Neural progenitor cell (in vitro differentiated cells): ENCODE measurements around the gene CDK5RAP2. TPM values are rescaled to one million over a fixed set of nuclear protein-coding genes. Genes with fewer than 3 reads are reported as not detected.

ENCODE experiments used
- DNase-seq: peaks from one replicate; pipeline ENCODE4 v3.0.0-alpha.2; 2016; ENCODE audit warnings: low spot score
- H2AFZ ChIP-seq: fragments of 200-600 bp; sonication (generic); replicated peaks from 2 replicates; pipeline ENCODE4 v1.6.1; 2016; ENCODE audit warnings: antibody characterized with exemption
- H3F3A ChIP-seq: fragments of 200-600 bp; sonication (generic); 2 replicates; pipeline ENCODE4 v1.6.1; 2016; ENCODE audit warnings: antibody characterized with exemption, low read depth
- H3K27ac ChIP-seq: fragments of 200-600 bp; sonication (generic); 2 replicates; pipeline ENCODE4 v1.5.1; 2016; ENCODE audit warnings: mild to moderate bottlenecking
- H3K27me3 ChIP-seq: fragments of 200-600 bp; sonication (generic); 2 replicates; pipeline ENCODE4 v1.6.1; 2016; ENCODE audit warnings: mild to moderate bottlenecking, moderate library complexity
- H3K36me3 ChIP-seq: fragments of 200-600 bp; sonication (generic); 2 replicates; pipeline ENCODE4 v1.5.1; 2016
- H3K4me1 ChIP-seq: fragments of 200-600 bp; sonication (generic); 2 replicates; pipeline ENCODE4 v1.6.1; 2016; ENCODE audit warnings: mixed run types
- H3K4me2 ChIP-seq: fragments of 200-600 bp; sonication (generic); 2 replicates; pipeline ENCODE4 v1.6.1; 2016
- H3K4me3 ChIP-seq: fragments of 200-600 bp; sonication (generic); 2 replicates; pipeline ENCODE4 v1.5.1; 2016
- H3K79me2 ChIP-seq: fragments of 200-600 bp; sonication (generic); 2 replicates; pipeline ENCODE4 v1.6.1; 2016; ENCODE audit warnings: low read depth
- H3K9ac ChIP-seq: fragments of 200-600 bp; sonication (generic); 2 replicates; pipeline ENCODE4 v1.6.1; 2016
- H3K9me3 ChIP-seq: fragments of 200-600 bp; sonication (generic); 2 replicates; pipeline ENCODE4 v1.5.1; 2016; ENCODE audit warnings: low read depth
- H4K20me1 ChIP-seq: fragments of 200-600 bp; sonication (generic); 2 replicates; pipeline ENCODE4 v1.6.1; 2016; ENCODE audit warnings: low read depth
- H3K27ac Mint-ChIP-seq: 3 replicates; pipeline ENCODE4 v1.8.0; 2021; ENCODE audit warnings: mixed read lengths
- H3K27me3 Mint-ChIP-seq: 2 replicates; pipeline ENCODE4 v1.8.0; 2022; ENCODE audit warnings: low read depth, mild to moderate bottlenecking, inconsistent platforms, moderate library complexity, mixed read lengths; ENCODE audit not compliant: insufficient read depth
- H3K36me3 Mint-ChIP-seq: 3 replicates; pipeline ENCODE4 v1.8.0; 2021; ENCODE audit warnings: mixed read lengths
- H3K4me1 Mint-ChIP-seq: 3 replicates; pipeline ENCODE4 v1.8.0; 2021; ENCODE audit warnings: mixed read lengths
- H3K4me3 Mint-ChIP-seq: 3 replicates; pipeline ENCODE4 v1.8.0; 2021; ENCODE audit warnings: mild to moderate bottlenecking, moderate library complexity, mixed read lengths
- H3K9me3 Mint-ChIP-seq: 3 replicates; pipeline ENCODE4 v1.8.0; 2020; ENCODE audit warnings: mixed read lengths
- CTCF ChIP-seq: fragments of 200-600 bp; sonication (generic); IDR thresholded peaks from 2 replicates; pipeline ENCODE4 v1.5.1; 2017; ENCODE audit warnings: antibody characterized with exemption, mild to moderate bottlenecking
- EZH2 ChIP-seq: fragments of 200-600 bp; sonication (generic); IDR thresholded peaks from 2 replicates; pipeline ENCODE4 v1.6.1; 2017; ENCODE audit warnings: antibody characterized with exemption, mild to moderate bottlenecking, moderate library complexity
- EZH2phosphoT487 ChIP-seq: fragments of 200-600 bp; sonication (generic); IDR thresholded peaks from 2 replicates; pipeline ENCODE4 v1.6.1; 2017; ENCODE audit warnings: antibody characterized with exemption
- total RNA-seq: library from RNA; depleted of rRNA; stranded (reverse); fragments of >200 nt; gene quantifications from 2 replicates; pipeline ENCODE4 v1.2.3, GENCODE V29; 2015; ENCODE audit warnings: low replicate concordance

Gene CDK5RAP2
- total RNA-seq, 1 donor from 2014 or later: 62.5 TPM

DNA sequence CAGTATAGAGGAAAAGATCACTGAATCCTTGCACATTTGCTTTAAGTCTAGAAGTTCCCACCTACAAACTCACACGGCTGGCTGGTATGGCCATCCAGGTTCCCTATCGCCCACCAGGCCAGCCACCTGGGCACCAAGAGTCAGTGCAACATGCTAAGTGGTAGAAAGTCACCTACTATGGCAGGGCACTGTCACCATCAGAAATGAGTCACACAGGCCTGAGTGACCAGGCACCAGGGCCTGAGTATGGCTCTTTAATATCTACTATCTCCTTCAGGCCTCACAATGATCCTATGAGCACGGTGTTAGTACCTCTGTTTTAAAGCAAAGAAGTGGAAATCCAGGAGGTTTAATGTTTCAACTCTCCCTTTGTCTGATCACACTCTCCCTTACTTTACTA lies 156.2 kb downstream of the CDK5RAP2 start:
- Mint-ChIP-seq H3K4me3 (no peak overlapping the region), H3K9me3 (no peaks in the 10 kb centered on the region), H3K36me3 (peaks cover 28% of the 10 kb centered on the region), H3K27me3 (no peaks in the 10 kb centered on the region), H3K4me1 (peaks cover 8% of the 10 kb centered on the region), H3K27ac (no peak overlapping the region)
- H3K9ac ChIP-seq: no peak overlapping the region
- H3K36me3 ChIP-seq: no peaks in the 10 kb centered on the region
- no peak overlapping the region for H3K4me2 ChIP-seq
- H4K20me1 ChIP-seq: no peaks in the 10 kb centered on the region
- no peak overlapping the region for H3K4me3 ChIP-seq
- no peaks in the 10 kb centered on the region for H3F3A ChIP-seq
- TF ChIP-seq EZH2 (no peak), EZH2phosphoT487 (no peak), CTCF (no peak)
- no peaks in the 10 kb centered on the region for H3K79me2 ChIP-seq
- no peak overlapping the region for H2AFZ ChIP-seq
- no peak for DNase-seq
- no peaks in the 10 kb centered on the region for H3K9me3 ChIP-seq
- no peak overlapping the region for H3K27ac ChIP-seq
- no peaks in the 10 kb centered on the region for H3K4me1 ChIP-seq
- H3K27me3 ChIP-seq: no peaks in the 10 kb centered on the region

- Mint-ChIP-seq H3K36me3 (peaks cover 36% of the 10 kb centered on the region), H3K27ac (no peak overlapping the region), H3K4me1 (peaks cover 8% of the 10 kb centered on the region), H3K27me3 (no peaks in the 10 kb centered on the region), H3K4me3 (no peak overlapping the region), H3K9me3 (no peaks in the 10 kb centered on the region)
- TF ChIP-seq EZH2phosphoT487 (no peak), CTCF (no peak), EZH2 (no peak)
- Histone ChIP-seq H3K27me3 (no peaks in the 10 kb centered on the region), H3K9me3 (no peaks in the 10 kb centered on the region), H3K9ac (no peak overlapping the region), H3K79me2 (no peaks in the 10 kb centered on the region), H3F3A (no peaks in the 10 kb centered on the region), H4K20me1 (no peaks in the 10 kb centered on the region), H3K4me2 (no peak overlapping the region), H3K4me3 (no peak overlapping the region), H3K27ac (no peak overlapping the region), H3K36me3 (no peaks in the 10 kb centered on the region), H2AFZ (no peak overlapping the region), H3K4me1 (no peaks in the 10 kb centered on the region)
- no peak for DNase-seq
These were observed 158.0 kb downstream of the CDK5RAP2 start for GRCh38 chr9:120421977-120422376.

DNA sequence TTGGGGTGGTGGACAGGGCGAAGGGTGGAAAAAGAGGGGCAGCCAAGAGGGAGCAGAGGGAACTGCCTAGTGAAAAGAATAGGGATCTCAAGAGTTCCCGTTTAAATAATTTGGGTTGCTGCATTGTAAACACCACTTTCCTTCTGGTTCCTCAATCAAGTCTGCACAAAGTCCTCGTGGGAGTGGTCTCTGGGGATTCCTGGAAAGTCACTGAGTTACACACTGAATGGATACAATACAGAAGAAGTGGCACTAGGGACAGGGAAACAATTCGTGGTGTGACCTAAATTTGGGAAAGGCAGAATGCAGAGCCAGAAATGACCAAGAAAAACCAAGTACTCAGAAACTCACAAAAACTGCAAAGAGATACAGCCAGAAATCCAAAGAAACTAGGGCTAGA lies 161.7 kb downstream of the CDK5RAP2 start:
- no peak overlapping the region for H3K9ac ChIP-seq
- H3K27ac ChIP-seq: no peak overlapping the region
- H3K9me3 Mint-ChIP-seq: no peaks in the 10 kb centered on the region
- no peak for DNase-seq
- H4K20me1 ChIP-seq: peaks cover 19% of the 10 kb centered on the region
- no peak overlapping the region for H3K4me3 ChIP-seq
- no peak for TF ChIP-seq EZH2
- TF ChIP-seq CTCF: no peak
- no peak for TF ChIP-seq EZH2phosphoT487
- no peaks in the 10 kb centered on the region for H3K79me2 ChIP-seq
- H3K27me3 Mint-ChIP-seq: no peaks in the 10 kb centered on the region
- H3K27me3 ChIP-seq: no peaks in the 10 kb centered on the region
- H2AFZ ChIP-seq: no peak overlapping the region
- H3K27ac Mint-ChIP-seq: no peak overlapping the region
- peaks cover 10% of the 10 kb centered on the region for H3K4me1 Mint-ChIP-seq
- peaks cover 23% of the 10 kb centered on the region for H3F3A ChIP-seq
- no peak overlapping the region for H3K4me3 Mint-ChIP-seq
- peaks cover 24% of the 10 kb centered on the region for H3K36me3 Mint-ChIP-seq
- no peaks in the 10 kb centered on the region for H3K36me3 ChIP-seq
- H3K4me2 ChIP-seq: no peak overlapping the region
- H3K9me3 ChIP-seq: no peaks in the 10 kb centered on the region
- H3K4me1 ChIP-seq: peaks cover 30% of the 10 kb centered on the region
